Stimulated activated CD4-positive, alpha-beta T cell treated with anti-CD3 and anti-CD28 coated beads, Interleukin-12 subunit alpha, Interleukin-12 subunit beta, amount 100 ng/mL, for 24 hours (primary cell): Measurements from ENCODE around the gene IQCC.
A peak's percentile ranks its signal among the peaks of the same experiment; 100 is the strongest.

ENCODE experiments used
- DNase-seq, 2 experiments: peaks; one replicate each; pipeline ENCODE4 v3.0.0-alpha.2; 2020; ENCODE audit warnings: low read depth in 2 of 2

The IQCC gene

DNA sequence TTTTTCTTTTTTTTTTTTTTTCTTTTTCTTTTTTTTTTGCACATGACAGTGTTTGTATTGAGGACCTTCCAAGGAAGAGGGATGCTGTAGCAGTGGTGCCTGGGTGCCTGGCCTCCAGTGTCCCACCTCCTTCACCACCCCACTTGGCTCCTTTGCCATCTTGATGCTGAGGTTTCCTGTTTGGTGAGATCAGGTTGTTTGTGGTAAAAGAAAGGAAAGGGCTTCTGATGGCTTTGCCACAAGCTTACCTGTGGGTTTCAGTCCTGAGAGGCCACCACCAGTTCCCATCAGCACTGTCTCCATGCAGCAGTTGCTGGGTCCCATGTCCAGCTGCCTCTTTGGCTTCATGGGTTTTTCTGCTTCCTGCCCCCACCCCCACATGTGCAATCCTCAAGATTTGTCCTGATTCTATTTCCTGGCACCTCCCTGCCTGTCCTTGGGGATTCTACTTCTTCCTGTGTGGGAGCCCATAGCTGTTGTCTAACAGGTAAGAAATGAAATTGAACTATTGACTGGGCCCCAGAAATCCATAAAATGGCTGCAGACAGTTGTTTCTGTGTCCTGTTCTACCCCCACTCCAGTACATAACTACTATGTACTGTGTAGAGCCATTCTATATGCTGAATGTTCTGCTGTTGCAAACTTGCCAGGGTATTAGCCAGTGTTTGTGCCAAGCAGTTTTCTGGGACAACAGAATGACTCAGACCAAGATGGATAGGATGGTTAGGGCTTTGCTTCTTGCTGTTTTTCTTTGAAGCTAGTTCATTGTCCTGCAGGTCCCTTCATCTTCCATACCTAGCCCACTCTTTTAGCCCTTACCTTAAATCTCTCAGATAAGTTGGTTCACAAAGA, 9.3 kb upstream of the IQCC start:
- no peak for DNase-seq

DNA sequence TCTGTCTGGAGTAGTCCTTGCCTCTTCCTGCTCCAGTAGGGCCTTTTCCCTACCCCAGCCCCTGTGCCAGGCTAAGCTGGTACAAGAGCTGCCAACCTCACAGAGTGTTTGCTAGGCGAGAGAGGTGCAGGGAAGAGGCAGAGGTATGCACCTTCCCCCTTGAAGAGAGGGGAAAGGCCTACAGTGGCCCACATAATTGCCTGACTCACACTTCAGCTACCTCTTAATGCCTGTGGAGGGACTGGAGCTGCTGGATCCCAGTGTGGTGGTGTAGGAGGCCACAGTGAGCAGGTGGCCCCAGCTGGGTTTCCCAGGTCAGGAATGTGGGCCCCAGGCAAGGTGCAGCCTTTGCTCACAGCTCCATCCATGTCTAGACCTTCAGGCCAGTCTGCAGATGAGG, 8.4 kb upstream of the IQCC start:
- no peak for DNase-seq

DNA sequence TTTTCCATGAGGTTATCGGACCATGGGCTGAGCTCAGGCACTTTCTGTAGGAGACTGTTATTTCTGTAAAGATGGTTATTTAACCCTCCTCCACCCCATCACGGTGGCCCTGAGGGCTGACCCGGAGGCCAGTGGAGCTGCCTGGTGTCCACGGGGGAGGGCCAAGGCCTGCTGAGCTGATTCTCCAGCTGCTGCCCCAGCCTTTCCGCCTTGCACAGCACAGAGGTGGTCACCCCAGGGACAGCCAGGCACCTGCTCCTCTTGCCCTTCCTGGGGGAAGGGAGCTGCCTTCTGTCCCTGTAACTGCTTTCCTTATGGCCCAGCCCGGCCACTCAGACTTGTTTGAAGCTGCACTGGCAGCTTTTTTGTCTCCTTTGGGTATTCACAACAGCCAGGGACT, 7.6 kb upstream of the IQCC start:
- DNase-seq, result no peak

DNA sequence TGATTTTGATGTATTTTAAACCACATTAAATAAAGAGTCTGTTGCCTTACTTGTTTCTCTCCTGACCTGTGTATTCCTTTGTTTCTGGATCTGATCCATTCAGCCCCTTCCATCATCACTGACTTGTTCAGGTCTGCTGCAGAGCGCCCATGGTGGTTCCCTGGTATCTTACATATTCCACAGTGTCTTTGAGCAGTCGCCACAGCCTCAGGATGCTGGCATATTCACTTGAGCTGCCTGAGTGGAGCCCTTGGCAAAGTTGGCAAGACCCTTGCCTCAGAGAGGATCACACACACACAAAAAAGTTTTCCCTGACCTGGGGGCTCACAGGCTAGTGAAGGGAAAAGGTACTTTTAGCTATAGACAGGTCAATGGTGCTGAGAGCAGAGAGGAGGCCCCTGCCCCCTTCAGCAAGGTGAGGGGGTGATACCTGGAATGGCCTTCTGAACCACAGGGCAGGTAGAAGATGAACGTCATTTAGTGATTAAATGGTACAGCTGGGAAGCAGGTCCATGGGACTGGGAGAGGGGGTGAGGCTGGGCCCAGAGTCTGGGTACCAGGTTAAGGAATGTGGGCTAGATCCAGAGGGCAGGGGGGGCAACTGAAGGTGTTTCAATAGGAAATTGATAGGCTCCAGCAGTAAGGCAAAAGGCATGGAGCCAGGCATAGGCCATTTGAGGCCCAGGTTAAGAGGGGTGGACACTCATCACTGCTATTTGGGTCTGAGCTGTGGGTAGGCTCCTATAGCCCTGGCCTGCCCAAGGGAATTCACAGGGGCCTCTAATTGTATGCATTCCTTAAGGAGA, 7.0 kb upstream of the IQCC start:
- DNase-seq, result no peak

DNA sequence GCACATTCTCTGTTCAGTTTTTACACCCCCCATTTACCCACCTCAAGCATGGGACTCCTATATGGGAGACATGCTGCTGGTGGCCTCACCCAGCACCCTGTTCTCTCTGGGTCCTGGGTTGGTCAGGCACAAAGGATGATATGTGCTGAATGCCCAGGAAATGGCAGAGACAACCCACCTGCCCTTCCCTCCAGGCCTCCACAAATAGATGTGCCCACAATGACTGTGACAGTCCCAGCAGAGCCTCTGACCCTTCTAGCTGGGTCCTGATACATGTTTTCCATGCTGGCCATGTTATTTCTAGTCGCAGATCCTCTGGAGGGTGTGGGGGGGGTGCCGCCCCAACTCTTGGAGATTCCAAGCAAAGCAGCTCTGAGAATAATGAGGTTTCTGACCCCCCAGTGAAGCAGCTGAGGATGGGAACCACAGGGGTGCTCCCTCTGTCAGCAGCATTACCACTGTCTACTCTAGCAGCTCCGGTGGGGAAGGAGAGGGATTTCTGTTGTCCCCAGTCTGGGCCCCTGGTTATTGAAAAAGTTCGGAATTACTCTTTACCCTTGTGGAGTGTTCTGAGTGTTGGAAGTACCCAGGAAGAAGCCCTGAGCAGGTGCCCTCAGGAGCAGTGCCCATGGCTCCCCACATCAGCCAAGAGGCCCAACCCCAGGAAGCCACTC, 6.3 kb upstream of the IQCC start:
- DNase-seq, result no peak

DNA sequence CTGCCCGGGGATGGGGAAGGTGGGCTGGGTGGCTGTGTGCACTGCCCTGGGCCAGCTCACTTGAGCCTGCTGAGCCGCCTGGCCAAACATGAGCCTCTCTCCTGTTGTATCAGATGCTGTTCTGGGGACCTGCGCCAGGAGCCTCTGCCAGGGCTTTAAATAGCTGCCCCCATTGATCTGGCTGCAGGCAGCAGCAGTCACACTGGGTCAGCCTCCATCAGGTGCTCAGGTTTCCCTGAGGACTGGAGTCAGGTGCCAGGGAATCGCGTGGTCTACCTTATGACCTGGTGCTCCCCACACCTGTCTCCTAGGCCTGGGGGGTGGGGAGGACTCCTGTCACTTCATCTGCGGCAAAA, 5.8 kb upstream of the IQCC start:
- no peak for DNase-seq

DNA sequence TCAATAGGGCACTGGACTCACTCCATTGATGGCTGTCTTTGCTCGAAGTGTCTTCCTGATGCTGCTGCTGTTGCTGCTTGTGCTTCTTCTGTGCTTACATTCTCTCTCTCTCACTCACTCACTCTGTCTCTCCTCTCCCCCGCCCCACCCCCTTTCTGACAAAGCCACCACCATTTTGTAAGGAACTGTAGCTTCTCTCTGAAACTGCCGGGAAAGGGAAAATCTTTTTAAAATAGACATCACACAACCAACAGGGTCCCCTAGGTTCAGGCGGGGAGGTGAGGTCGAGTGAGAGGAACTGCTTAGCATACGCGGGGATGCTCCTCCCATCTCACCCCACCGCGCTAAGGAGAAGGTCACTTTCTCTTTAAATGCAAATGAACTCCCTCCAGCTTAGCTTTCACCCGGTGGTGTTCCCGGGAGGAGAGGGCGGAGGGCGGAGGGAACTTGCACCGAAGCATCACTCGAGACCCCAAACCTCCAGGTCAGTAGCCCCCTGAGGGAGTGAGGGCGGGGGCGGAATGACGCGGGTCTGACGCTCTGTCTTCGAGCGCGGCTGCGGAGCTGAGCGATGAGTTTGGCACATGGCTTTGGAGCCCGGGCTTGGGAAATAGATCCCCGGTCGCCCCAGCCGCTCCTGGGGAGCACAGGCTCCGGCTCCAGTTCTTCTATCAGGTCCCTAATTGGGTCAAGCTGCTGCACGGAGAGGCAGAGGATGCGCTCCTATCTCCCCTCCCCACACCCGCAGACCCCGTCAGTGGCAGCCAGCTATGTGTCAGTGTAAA, 5.1 kb upstream of the IQCC start, which contains the start of gene CCDC28B:
Gene CCDC28B (plus strand): TSS at position 370 of the 785 bp plus-strand sequence. CDS start 1,341 bp downstream, outside the sequence.
- peak in 1 of 2 experiments; percentile 28 for DNase-seq

DNA sequence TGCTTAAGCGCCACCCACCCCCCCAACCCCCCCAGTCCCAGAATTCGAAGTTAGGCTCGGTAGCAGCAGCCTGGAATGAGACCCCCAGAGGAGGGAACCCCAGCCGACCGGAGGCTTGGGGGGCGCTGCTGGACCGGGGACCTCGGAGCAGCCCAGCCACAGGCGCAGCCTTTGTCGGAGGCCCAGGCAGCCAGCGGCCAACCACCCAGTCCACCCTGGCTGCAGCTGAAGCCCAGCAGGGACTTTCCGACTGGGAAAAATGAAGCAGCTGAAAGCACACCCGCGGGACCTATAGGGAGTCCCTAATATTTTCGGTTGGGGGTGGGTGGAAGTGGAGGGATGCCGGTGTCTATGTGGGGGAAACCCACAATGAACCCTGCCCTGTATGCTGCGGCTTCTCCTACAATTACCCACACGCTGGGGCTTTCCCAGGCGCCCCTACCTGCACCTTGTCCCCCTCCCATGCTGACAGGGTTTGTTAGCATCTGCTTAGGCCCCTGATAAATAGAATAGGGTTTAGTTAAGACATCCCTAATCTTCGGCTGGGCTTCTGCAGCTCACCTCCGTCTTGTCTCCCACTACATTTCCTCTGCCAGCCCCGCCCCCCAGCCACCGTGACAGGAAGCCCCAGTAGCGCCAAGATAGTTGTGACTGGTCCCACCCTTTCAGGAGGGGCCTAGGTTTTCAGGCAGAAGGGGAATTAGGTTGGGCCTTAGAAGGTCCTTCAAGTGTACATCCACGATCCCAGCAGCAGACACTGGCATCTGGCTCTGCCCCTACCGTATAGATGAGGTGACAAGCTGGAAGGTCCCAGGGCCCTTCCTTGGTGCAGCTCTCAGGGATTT, 4.2 kb upstream of the IQCC start:
- DNase-seq, result peak in 1 of 2 experiments; percentile 83

DNA sequence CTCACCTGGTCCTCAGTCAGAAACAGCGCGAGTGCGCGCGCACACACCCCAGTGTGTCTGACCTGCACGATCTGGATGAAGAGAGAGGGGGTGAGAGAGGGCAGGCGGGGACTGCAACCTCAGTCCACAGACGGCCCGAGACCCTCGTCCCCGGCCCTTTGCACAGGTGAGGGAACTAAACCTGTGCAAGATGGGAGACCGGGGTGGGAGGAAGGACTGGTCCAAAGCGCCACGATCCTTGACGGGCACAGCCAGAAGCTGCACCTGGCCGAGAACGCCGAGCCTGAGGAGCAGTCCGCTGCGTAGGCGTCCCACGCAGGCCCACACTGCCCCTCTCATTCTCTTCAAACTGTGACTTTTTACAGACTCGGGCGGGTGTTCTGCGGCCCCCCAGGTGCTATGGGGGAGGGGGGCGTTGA, 519 bp upstream of the IQCC start:
- no peak for DNase-seq

DNA sequence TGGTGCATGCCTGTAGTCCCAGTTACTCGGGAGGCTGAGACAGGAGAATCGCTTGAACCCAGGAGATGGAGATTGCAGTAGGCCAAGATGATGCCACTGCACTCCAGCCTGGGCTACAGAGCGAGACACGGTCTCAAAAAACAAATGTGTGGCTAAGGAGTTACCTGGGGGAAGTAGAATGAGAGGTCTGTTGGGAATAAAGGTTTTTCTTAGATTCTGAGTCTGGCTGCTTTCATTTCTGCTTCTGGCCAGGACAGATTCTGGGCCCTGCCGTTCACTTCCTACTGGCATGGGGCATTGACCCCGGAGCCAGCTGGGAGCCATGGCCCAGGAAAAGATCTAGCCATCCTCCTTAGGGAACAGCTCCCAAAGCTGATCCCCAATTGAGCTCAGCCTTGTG, 3.0 kb downstream of the IQCC start:
- no peak for DNase-seq

DNA sequence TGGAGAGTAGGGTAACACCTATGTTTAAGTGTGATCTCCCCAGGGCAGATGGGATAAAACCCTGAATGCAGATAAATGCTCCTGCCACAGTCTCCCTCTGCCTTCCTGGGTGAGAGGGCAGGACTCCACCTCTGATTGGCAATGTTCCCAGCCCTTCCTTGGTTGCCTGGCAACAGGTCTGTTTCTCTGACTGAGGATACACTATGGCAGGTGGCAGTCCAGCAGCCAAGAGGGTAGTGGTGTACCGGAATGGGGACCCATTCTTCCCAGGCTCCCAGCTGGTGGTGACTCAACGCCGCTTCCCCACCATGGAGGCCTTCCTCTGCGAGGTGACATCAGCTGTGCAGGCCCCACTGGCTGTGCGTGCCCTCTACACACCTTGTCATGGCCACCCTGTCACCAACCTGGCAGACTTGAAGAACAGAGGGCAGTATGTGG, 3.4 kb downstream of the IQCC start, which contains the start of gene DCDC2B:
Gene DCDC2B (plus strand): TSS at position 199 of the 438 bp plus-strand sequence. CDS start 5 bp downstream, at position 204.
- DNase-seq, result no peak

DNA sequence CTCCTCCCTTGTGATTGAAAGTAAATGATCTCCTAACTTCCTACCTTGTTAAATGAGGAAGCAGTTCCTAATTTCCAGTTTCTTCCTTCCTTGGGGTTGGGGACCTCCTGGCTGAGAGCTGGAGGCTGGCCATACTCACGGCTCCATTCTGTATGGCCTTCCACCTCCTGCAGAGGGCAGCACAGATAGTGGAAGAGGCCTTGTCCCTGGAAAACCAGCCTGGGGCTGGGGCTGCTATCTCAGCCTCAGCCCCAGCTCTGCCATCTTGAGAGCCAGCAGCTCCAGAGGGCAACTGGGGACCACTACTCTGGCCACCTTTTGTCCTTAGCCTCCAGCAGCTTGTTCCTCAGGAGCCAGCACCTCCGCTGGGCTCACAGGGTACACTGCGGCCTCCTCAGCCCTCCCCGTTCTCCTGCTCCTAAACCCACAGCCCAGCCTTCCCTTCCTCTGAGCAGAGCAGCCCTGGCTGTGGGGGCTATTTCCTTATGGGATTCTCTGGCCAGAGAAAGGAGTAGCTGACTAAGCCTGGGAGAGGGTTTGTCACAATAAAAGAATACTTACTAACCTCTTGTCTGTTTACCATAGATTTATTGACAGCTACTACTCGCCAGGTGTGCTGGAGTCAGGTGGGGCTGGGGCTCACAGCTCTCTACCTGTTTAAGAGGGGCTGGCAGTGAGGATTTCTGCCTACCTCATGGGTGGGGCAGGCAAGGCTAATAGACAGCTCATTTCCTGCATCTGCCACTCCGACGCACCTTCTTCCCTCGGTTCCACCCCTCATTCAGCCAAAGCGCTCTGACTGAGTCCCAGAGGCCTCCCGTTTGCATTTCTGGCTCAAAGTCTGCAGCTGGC, 10.4 kb downstream of the IQCC start:
- DNase-seq, result peak; percentile 26 to 51

DNA sequence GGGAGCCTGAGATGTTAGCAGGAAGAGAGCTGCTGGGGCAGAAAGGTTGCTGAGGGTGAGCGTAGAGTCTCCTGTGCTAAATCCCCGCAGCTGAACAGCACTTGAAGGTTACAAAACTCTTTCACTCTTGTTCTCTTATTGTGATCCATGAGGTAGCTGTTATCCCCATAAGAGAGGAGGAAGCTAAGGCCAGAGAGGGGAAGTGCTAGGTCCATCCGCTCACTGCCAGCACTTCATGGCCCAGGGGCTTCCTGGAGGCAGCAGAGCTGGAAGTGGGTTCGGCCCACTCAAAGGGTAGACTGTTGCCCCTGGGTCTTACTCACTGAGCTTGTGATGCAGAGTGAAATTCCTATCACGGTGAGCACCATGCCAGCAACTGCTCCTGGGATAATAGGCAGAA, 11.1 kb downstream of the IQCC start:
- DNase-seq, result no peak

DNA sequence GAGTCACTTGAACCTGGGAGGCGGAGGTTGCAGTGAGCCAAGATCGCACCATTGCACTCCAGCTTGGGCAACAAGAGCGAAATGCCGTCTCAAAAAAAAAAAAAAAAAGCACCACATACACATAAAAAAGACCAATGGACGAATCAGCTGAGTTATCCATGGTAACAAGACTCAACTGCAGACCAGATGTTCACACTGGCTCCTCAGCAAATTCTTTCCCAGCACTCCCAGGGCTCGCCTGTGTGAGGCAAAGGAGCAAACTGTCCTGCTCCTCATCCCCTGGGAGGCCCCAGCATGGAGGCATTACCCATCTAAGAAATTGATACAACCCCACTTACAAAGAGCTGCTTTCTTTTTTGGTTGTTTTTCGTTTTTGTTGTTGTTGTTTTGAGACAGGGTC, 13.6 kb downstream of the IQCC start:
- DNase-seq, result no peak

DNA sequence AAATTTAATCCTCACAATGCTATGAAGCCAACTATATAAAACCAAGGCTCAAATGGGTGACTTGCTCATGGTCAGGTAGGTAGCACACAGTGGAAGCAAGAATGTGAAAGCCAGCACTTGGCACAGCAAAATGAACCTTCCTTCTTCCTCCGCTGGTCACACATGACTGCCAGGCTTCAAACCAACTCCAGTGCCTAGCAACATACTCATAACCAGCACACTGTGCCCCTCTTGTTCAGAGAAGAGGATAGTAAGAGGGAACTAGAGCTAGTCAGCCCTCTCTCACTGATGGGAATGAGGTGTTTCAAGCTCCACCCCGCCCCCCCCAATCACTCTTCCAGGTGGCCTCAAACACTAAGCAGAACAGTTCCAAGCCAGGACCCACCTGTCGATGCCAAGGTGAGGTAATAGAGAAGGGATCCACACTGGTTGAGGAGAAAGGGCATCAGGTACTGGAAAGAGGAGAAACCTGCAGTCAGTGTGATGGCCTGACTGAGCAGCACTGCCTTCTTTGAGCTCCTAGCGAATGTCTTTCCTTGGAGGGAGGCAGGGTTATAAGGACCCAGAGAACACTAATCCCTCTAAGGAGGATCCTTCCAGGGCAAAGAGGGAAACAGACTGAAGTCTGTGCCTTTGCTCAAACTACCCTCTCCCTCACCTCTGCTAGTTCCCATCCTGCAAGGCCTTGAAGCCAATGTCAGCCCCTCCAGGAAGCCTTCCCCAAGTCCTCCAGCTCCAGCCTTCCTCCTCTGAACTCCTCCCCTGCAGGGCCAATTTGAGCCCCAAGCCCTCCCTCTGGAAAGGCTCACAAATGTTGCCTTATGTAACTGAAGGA, 15.5 kb downstream of the IQCC start:
- no peak for DNase-seq

DNA sequence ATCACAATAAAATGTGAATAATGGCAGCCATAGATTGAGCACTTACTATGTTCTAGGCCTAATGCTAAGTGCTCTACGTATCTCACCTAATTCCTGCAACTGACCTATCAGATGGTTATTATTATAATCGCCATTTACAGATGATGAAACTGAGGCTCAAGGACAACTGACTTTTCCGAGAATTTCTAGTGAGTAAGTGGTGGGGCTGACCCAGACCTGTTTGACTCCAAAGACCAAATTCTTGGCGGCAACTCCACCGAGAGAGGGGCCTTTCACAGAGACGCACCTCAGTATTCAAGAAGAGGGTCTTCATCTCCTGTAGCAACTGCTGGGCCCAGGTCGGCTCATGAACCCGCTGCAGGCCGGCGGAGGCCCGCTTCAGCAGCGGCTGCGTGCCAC, 16.1 kb downstream of the IQCC start:
- no peak for DNase-seq

DNA sequence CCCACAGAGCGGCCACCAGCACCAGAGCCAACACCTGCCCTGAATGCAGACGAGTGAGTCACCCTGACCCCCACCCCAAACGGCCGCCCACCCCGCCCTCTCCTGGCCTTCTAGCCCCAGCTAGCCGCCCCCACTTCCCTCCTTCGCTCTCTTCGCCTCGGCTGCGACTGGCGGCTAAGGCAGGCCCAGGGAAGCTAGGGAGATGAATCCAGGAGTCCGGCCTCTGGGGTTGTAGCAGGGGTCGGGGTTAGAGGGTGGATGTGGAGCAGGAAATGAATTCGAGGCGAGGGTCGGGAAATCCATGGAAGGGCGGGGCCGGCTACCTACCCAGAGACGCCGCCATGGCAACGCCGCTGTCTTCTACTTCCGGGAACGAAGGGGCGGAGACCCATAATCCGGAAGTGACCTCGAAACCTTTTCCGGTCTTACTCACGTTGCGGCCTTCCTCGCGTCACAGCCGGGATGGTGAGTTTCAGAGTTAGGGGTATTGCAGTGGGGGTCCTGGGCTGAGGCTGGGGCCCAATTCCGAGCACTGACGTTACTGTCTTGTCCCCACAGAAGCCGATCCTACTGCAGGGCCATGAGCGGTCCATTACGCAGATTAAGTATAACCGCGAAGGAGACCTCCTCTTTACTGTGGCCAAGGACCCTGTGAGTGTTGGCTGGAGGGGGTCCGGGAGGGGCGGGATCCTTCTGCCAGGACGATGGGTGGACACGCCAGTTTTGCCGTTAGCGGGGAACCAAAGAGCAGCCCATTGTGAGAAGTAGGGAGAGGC, 16.7 kb downstream of the IQCC start, which contains the start of the genes EIF3I and TMEM234:
Gene EIF3I (plus strand): TSS at position 428 of the 776 bp plus-strand sequence. CDS start 35 bp downstream, at position 463.
Gene TMEM234 (minus strand): TSS at position 374 of the 776 bp plus-strand sequence. CDS start 31 bp downstream, at position 343.
- peak; percentile 80 to 88 for DNase-seq
